Vagina (tissue), 2 donors: ENCODE results near the gene ECPAS.

Experiments
- CTCF ChIP-seq, 3 experiments: fragments of 450-650 bp in 2 of 3; fragments of 200-600 bp in 1 of 3; sonication (generic) in 1 of 3; IDR thresholded peaks; one replicate each; pipeline ENCODE4 v1.5.1; 2017 to 2019; ENCODE audit warnings: antibody characterized with exemption in 3 of 3, mild to moderate bottlenecking in 2 of 3, moderate library complexity in 2 of 3
- POLR2A ChIP-seq, 2 donors: fragments of 450-650 bp; IDR thresholded peaks; one replicate each; pipeline ENCODE4 v1.6.1; 2017; ENCODE audit warnings: antibody characterized with exemption in 2 of 2, mild to moderate bottlenecking in 2 of 2, moderate library complexity in 2 of 2
- POLR2AphosphoS5 ChIP-seq, 2 donors: sonication (generic); formaldehyde crosslinking; IDR thresholded peaks; one replicate each; pipeline ENCODE4 v1.9.0; 2017; ENCODE audit warnings: antibody characterized with exemption in 2 of 2, mild to moderate bottlenecking in 2 of 2, low read depth in 1 of 2; ENCODE audit not compliant: insufficient read depth in 1 of 2

- TF ChIP-seq CTCF (IDR thresholded peaks at IDR 0.05) (no peak), POLR2AphosphoS5 (IDR thresholded peaks at IDR 0.05; ENCODE audit: insufficient read depth in 1 of 2, low read depth in 1 of 2) (no peak), POLR2A (IDR thresholded peaks at IDR 0.05) (no peak)
These were observed 111.9 kb downstream of the ECPAS start for GRCh38 chr9:111372297-111372696.
